ENCODE results near the gene TMEM51. TPM values are rescaled to one million over a fixed set of nuclear protein-coding genes. Genes with fewer than 3 reads are reported as not detected.
"Not testable (repeated sequence)": the region's sequence is repeated elsewhere in the genome, so short reads cannot be mapped to it uniquely, and the experiment has no call there.

Gene TMEM51
- total RNA-seq, 1 donor from 2014 or later = 82.3 TPM

DNA sequence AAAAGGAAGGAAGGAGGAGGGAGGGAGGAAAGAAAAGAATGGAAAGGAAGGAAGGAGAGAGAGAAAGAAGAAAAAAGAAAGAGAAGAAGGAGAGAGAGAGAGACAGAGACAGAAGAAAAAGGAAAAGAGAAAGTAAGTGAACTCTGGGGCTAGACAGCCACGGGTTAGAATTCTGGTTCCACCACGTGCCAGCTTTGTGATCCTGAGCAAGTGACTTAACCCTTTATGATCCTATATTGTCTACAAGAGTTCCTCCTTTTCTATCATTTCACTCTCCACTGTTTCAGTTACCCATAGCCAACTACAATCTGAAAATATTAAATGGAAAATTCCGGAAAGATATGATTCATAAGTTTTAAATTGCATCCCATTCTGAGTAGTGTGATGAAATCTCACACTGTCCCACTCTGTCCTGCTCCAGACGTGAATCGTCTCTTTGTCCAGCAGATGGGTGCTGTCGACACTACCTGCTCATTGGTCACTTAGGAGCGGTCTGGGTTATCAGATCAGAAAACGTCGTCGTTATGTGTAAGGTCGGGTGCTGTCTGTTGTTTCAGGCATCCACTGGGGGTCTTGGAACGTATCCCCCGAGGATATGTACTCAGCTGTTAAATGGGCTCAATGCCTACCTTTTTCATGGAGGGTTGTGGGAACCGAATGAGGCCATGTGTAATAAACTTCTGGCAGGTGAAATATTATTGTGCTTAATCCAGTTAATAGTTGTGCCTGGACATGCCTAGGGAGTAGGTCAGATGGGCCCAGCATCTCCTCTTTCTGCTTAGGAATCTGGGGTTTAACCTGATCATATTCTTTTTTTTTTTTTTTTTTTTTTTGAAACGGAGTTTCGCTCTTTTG lies 19.1 kb downstream of the TMEM51 start:
- TF ChIP-seq, protein P1, sequence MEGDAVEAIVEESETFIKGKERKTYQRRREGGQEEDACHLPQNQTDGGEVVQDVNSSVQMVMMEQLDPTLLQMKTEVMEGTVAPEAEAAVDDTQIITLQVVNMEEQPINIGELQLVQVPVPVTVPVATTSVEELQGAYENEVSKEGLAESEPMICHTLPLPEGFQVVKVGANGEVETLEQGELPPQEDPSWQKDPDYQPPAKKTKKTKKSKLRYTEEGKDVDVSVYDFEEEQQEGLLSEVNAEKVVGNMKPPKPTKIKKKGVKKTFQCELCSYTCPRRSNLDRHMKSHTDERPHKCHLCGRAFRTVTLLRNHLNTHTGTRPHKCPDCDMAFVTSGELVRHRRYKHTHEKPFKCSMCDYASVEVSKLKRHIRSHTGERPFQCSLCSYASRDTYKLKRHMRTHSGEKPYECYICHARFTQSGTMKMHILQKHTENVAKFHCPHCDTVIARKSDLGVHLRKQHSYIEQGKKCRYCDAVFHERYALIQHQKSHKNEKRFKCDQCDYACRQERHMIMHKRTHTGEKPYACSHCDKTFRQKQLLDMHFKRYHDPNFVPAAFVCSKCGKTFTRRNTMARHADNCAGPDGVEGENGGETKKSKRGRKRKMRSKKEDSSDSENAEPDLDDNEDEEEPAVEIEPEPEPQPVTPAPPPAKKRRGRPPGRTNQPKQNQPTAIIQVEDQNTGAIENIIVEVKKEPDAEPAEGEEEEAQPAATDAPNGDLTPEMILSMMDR (IDR thresholded peaks at IDR 0.05; ENCODE audit: insufficient read depth, low read length, poor library complexity, severe bottlenecking) = no peak
- Histone ChIP-seq H3K27me3 (ENCODE audit: control insufficient read depth, insufficient read depth, low read length) (no peaks in the 10 kb centered on the region), H3K4me3 (ENCODE audit: low read depth, low read length) (no peak overlapping the region), H3K36me3 (ENCODE audit: control insufficient read depth, insufficient read depth, low read length) (no peaks in the 10 kb centered on the region)
- DNase-seq (ENCODE audit: low read depth) = no peak

DNA sequence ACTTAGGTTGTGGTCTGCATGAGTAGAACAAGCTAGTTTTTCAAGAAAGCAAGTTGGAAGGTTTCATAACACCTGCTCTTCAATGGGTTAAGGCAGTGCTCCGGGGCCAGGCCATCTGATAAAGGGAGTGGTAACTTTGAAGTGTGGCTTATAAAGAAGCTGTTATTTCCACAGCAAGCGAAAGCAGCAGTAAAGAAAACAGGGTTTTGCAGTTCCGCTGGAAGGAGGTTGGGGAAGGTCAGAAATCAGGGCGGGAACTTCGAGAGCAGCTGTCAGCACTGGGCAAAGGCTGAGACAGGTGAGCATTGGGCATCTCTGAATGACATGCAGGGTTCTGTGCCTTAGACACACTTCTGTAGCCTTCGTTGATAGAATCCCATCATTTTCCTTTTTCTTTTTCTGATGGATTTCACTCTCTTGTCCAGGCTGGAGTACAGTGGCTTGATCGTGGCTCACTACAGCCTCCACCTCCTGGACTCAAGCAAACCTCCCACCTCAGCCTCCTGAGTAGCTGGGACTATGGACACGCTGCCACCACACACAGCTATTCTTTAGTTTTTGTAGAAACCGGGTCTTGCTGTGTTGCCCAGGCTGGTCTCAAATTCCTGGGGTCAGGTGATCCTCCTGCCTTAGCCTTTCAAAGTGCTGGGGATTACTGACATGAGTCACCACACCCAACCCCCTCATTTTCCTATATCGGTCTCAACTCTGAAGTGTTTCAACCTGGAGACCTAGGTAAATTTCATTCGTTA lies 20.5 kb downstream of the TMEM51 start:
- H3K4me3 ChIP-seq (ENCODE audit: low read depth, low read length) = no peak overlapping the region
- TF ChIP-seq, protein P1 (IDR thresholded peaks at IDR 0.05; ENCODE audit: insufficient read depth, low read length, poor library complexity, severe bottlenecking) = no peak
- no peaks in the 10 kb centered on the region for H3K27me3 ChIP-seq (ENCODE audit: control insufficient read depth, insufficient read depth, low read length)
- DNase-seq (ENCODE audit: low read depth) = no peak
- H3K36me3 ChIP-seq (ENCODE audit: control insufficient read depth, insufficient read depth, low read length) = no peaks in the 10 kb centered on the region

DNA sequence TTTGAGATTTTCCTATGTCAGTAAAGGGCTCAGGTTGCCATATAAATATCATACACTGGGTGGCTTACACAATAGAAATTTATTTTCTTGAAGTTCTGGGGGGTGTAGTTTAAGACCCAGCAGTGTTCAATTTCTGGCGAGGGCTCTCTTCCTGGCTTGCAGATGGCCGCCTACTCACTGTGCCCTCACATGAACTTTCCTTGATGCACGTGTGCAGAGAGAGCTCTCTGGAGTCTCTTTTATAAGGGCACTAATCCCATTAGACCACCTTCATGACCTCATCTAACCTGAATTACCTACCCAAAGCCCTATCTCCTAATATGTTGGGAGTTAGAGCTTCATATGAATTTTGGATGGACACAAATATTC lies 21.1 kb downstream of the TMEM51 start:
- Histone ChIP-seq H3K27me3 (ENCODE audit: control insufficient read depth, insufficient read depth, low read length) (no peaks in the 10 kb centered on the region), H3K4me3 (ENCODE audit: low read depth, low read length) (no peak overlapping the region), H3K36me3 (ENCODE audit: control insufficient read depth, insufficient read depth, low read length) (no peaks in the 10 kb centered on the region)
- no peak for DNase-seq (ENCODE audit: low read depth)
- TF ChIP-seq, protein P1 (IDR thresholded peaks at IDR 0.05; ENCODE audit: insufficient read depth, low read length, poor library complexity, severe bottlenecking) = no peak

DNA sequence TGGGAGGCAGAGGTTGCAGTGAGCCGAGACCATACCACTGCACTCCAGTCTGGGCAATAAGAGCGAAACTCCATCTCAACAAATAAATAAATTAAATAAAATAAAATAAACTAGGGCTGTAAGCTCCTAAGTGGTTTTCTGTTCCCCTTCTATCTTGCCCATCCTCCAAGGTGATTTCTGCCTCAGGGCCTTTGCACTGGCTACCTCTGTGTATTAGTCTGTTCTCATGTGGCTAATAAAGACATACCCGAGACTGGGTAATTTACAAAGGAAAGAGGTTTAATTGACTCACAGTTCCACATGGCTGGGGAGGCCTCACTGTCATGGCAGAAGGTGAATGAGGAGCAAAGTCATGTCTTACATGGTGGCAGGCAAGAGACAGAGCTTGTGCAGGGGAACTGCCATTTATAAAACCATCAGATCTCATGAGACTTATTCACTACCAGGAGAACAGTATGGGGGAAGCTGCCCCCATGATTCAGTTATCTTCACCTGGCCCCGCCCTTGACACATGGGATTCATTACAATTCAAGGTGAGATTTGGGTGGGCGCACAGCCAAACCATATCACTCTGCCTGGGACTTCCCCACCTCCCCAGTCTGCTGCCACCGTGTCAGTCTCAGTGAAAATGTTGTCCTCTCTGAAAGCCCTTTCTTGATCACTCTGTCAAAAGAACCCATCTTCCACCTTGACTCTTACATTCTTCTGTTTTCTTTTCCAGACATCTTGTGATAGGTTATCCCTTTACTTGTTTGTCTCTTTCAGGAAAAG lies 22.0 kb downstream of the TMEM51 start:
- not testable (repeated sequence) for H3K4me3 ChIP-seq (ENCODE audit: low read depth, low read length); H3K36me3 ChIP-seq (ENCODE audit: control insufficient read depth, insufficient read depth, low read length); DNase-seq (ENCODE audit: low read depth); H3K27me3 ChIP-seq (ENCODE audit: control insufficient read depth, insufficient read depth, low read length)

DNA sequence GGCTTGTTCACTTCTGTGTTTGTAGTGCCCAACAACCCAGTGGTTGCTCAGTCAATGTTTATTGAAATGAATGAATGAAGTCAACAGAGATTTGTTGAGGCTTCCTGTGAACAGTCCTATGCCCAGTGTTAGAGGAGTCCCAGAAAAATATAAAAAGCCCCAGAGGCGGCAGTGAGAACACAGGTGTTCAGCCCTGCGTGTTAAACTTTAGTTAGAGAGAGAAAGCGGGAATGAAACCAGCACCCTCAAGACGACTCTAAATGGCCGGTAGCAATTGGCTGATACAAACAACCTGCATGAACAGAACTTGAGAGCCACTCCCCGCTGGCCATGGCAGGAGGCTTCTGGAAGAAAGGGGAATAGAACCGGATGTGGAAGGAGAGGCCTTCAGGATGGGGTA lies 22.6 kb downstream of the TMEM51 start:
- Histone ChIP-seq H3K27me3 (ENCODE audit: control insufficient read depth, insufficient read depth, low read length) (no peaks in the 10 kb centered on the region), H3K4me3 (ENCODE audit: low read depth, low read length) (no peak overlapping the region), H3K36me3 (ENCODE audit: control insufficient read depth, insufficient read depth, low read length) (no peaks in the 10 kb centered on the region)
- no peak for DNase-seq (ENCODE audit: low read depth)
- TF ChIP-seq, protein P1 (IDR thresholded peaks at IDR 0.05; ENCODE audit: insufficient read depth, low read length, poor library complexity, severe bottlenecking) = no peak

Measured in kidney epithelial cell (primary cell).